SH-SY5Y (cell line): ENCODE measurements around the gene UVRAG.

ENCODE experiments used
- GATA2 ChIP-seq: IDR thresholded peaks from 2 replicates; pipeline ENCODE4 v1.6.1; 2011; ENCODE audit warnings: mild to moderate bottlenecking, low read depth, low read length
- GATA3 ChIP-seq: IDR thresholded peaks from 2 replicates; pipeline ENCODE4 v1.6.1; 2011; ENCODE audit warnings: low read depth, mild to moderate bottlenecking, low read length, moderate library complexity

- TF ChIP-seq GATA2 = no peak
- no peak for TF ChIP-seq GATA3
Measured at GRCh38 chr11:75821202-75821601, 6.2 kb downstream of the UVRAG start.
